ENCODE measurements around the gene BBS7.

BBS7 gene

DNA sequence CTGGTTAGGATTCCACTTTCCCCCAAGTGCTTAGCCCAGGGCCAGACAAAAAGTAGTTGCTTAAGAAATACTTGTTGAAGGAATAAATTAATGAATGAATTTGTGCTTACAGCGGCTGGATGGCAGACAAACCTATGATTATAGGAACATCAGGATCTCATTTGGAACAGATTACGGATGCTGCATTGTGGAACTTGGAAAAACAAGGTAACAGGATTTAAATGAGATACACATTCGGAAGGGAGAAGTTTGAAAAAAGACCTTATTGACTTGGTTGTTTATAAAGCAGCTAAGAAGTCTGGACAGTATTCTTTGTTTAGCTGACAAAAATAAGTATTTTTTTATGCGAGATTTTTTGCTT is 68.6 kb downstream of the BBS7 start:
- H3K4me3 Mint-ChIP-seq, result peak overlapping the region; percentile 88 to 93 (median 92)
- peaks cover 17% of the 10 kb centered on the region for H3K4me1 Mint-ChIP-seq
- H3K36me3 Mint-ChIP-seq (ENCODE audit: low read depth), result peaks cover 24% of the 10 kb centered on the region
- H3K27me3 Mint-ChIP-seq (ENCODE audit: low read depth), result no peaks in the 10 kb centered on the region
- TF ChIP-seq, protein P1, sequence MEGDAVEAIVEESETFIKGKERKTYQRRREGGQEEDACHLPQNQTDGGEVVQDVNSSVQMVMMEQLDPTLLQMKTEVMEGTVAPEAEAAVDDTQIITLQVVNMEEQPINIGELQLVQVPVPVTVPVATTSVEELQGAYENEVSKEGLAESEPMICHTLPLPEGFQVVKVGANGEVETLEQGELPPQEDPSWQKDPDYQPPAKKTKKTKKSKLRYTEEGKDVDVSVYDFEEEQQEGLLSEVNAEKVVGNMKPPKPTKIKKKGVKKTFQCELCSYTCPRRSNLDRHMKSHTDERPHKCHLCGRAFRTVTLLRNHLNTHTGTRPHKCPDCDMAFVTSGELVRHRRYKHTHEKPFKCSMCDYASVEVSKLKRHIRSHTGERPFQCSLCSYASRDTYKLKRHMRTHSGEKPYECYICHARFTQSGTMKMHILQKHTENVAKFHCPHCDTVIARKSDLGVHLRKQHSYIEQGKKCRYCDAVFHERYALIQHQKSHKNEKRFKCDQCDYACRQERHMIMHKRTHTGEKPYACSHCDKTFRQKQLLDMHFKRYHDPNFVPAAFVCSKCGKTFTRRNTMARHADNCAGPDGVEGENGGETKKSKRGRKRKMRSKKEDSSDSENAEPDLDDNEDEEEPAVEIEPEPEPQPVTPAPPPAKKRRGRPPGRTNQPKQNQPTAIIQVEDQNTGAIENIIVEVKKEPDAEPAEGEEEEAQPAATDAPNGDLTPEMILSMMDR (IDR thresholded peaks at IDR 0.05; ENCODE audit: unreplicated experiment in 3 of 3), result no peak
- H3K9me3 Mint-ChIP-seq, result no peaks in the 10 kb centered on the region
- H3K27ac Mint-ChIP-seq, result peak overlapping the region; percentile 96 to 99 (median 97)

DNA sequence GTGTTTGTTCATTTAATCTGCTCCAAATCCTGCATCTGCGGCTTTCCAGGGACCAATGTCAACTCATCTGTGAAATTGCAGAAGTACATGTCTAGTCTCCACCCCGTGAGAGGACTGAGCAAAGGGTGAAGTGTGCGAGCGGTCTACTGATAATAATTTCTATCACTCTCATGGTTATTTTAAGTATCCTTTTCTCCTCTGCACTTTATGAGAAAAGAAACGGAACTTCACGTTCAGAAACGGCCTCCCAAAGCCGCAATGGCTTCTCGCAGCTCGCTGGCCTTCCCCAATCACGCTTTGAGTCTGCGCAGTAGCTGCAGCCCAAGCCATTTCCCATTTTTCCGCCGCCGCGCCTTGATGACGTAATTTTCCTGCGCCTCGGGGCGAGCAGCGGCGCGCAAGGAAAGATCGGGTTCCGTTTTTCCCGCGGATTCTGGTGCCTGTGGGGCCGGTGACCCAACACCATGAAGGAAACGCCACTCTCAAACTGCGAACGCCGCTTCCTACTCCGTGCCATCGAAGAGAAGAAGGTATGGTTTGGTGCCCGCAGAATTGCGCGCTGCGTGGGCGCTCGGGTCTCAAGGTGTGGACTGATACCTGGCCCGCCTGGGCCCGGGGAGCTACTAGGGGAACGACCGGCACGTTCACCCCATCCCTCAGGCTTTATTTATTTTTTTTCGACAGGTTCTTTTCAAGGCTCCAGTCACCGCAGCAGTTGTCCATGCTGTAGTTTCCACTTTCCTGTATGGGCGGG is 69.1 kb downstream of the BBS7 start, which contains the start of gene EXOSC9:
TSS of gene EXOSC9 (plus strand) at position 363 of the 754 bp plus-strand sequence. CDS start at position 465, 102 bp downstream.
- TF ChIP-seq, protein P1 (IDR thresholded peaks at IDR 0.05; ENCODE audit: unreplicated experiment in 3 of 3), result no peak
- H3K4me3 Mint-ChIP-seq, result peak within 1 kb of the TSS; percentile 88 to 93 (median 92)

DNA sequence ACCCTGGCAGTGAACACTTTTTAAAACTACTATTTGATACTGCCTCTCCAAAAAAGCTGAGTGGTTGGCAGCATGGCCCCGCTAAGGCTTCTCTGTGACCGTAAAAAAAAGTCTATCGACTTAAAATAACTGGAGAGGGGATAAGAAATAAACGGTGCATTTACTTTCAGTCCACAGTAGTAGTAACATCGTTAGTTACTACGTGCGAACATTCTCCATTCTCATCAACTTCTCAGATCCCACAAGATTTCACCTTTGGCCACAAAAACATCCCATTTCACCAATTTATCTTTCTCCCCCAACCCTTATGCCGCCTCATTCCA is 69.7 kb downstream of the BBS7 start:
- H3K36me3 Mint-ChIP-seq (ENCODE audit: low read depth), result peaks cover 18% of the 10 kb centered on the region
- peaks cover 25% of the 10 kb centered on the region for H3K4me1 Mint-ChIP-seq
- no peaks in the 10 kb centered on the region for H3K9me3 Mint-ChIP-seq
- peak overlapping the region; percentile 96 to 99 (median 97) for H3K27ac Mint-ChIP-seq
- peak overlapping the region; percentile 88 to 93 (median 92) for H3K4me3 Mint-ChIP-seq
- TF ChIP-seq, protein P1 (IDR thresholded peaks at IDR 0.05; ENCODE audit: unreplicated experiment in 3 of 3), result no peak
- no peaks in the 10 kb centered on the region for H3K27me3 Mint-ChIP-seq (ENCODE audit: low read depth)

More for the DNA sequence above, 69.1 kb downstream of the BBS7 start, which contains the start of gene EXOSC9:
- H3K36me3 Mint-ChIP-seq (ENCODE audit: low read depth), result peaks cover 18% of the 10 kb centered on the region
- no peaks in the 10 kb centered on the region for H3K9me3 Mint-ChIP-seq
- H3K27me3 Mint-ChIP-seq (ENCODE audit: low read depth), result no peaks in the 10 kb centered on the region
- peaks cover 20% of the 10 kb centered on the region for H3K4me1 Mint-ChIP-seq
- peak within 1 kb of the TSS; percentile 96 to 99 (median 97) for H3K27ac Mint-ChIP-seq

GRCh38 chr4:121799867-121800501 is 70.3 kb downstream of the BBS7 start:
- TF ChIP-seq, protein P1 (IDR thresholded peaks at IDR 0.05; ENCODE audit: unreplicated experiment in 3 of 3), result no peak
- H3K9me3 Mint-ChIP-seq, result no peaks in the 10 kb centered on the region
- peaks cover 31% of the 10 kb centered on the region for H3K4me1 Mint-ChIP-seq
- H3K27me3 Mint-ChIP-seq (ENCODE audit: low read depth), result no peaks in the 10 kb centered on the region
- H3K27ac Mint-ChIP-seq, result peak overlapping the region; percentile 96 to 99 (median 97)
- peak overlapping the region; percentile 88 to 93 (median 92) for H3K4me3 Mint-ChIP-seq
- H3K36me3 Mint-ChIP-seq (ENCODE audit: low read depth), result peaks cover 11% of the 10 kb centered on the region

DNA sequence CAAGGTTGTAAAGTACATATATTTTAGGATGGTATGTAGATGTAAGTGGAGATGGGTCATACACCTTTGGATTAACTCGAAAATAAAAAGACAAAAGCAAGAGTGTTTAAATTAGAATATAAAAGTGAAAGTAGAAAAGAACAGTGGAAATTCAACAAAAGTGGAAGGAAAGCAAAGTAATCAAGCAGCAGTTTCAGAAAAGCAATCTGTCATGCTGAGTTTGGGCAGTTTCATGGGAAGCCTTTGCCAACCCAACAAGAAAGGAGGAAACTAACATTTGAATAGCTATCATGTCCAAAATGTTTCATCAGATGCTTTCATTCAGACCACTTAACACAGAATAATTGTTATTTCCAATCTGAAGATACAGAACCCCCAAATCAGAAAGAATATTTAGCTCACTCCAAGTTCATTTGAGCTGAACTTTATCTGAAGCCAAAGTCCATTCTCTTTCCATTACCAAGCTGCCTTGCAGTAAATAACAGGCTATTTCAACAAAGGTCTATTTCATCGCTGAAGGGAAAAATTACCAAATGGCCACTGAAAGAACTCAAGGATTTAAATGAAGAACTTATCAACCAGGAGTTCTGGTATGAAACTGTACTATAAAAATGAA is 71.0 kb downstream of the BBS7 start:
- peak overlapping the region; percentile 40 to 92 (median 88) for H3K4me3 Mint-ChIP-seq
- H3K27me3 Mint-ChIP-seq (ENCODE audit: low read depth), result no peaks in the 10 kb centered on the region
- peak overlapping the region in 2 of 3 experiments; percentile 96 to 99 for H3K27ac Mint-ChIP-seq
- TF ChIP-seq, protein P1 (IDR thresholded peaks at IDR 0.05; ENCODE audit: unreplicated experiment in 3 of 3), result no peak
- H3K9me3 Mint-ChIP-seq, result no peaks in the 10 kb centered on the region
- H3K4me1 Mint-ChIP-seq, result peaks cover 37% of the 10 kb centered on the region
- peaks cover 6% of the 10 kb centered on the region for H3K36me3 Mint-ChIP-seq (ENCODE audit: low read depth)
